Endothelial cell of hepatic sinusoid (primary cell): Measurements from ENCODE around the gene MED12L.

ENCODE experiments used
- in situ Hi-C: cut with HindIII; loops from 2 replicates; pipeline ENCODE4 v1.10.0; 2017; ENCODE audit warnings: low sequenced_read_pairs

MED12L gene

DNA sequence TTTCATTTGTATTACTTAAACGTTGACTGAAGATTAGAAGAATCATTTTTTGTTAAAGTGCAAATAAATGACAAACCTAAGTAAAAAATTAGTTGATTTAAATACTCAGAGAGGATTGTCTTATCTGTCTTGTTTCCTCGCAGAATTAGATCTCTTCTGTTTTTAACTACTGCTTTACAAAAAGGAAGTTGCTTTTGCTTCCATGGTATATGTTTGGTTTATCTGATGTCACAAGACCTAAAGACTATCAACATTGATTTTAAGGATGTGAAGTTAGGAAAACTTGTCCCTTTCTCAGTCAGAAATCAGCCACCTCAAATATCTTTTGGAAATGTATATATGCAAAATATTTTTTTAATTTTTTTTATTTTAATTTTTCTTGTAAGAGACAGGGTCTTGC lies 88.9 kb downstream of the MED12L start:
- in situ Hi-C loops = no loop called here

DNA sequence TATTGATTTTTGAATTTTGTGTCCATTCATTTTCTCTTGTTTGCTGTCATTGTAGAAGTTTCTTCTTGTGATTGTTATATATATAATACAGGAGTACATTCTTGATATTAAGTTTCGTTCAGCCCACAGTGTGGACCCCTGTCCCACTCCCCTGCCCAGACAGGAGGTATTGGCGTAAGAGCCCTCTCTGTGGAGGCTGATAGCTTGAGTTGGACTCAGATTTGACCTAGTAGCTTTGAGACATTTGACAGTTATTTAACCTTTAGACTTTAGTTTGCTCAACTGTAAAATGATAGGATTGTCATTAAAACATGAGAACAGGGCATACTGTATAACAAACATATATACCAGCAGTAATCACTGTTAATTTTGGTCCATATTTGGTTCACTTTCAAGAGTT lies 90.5 kb downstream of the MED12L start:
- in situ Hi-C loops = no loop called here

DNA sequence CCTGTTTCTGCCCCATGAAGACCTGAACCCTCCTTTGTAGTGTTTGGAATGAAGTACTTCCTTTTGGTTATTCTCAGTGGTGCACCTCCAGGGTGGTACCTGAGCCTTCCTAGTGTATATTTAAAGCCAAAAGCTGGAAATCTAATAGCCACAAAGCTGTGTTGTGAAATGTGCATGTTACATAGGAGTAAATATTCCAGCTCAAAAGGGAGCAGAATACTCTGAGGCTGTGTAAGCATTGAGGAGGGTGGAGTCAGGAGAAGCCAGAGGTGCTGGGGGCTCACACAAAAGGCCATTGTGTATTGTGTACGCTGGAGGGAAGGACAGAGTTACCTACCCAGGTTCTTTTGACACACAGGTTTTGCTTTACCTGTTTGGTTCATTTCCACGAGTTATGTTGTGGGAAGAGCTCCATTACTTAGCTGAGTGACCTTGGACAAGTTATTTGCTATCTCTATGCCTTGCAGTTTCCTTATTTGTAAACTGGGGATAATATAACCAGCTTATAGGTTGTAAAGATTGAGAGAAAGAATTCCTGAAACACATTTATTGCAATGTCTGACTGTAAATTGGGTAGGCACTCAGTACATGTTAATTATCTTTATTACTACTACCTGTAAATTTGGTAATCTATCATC lies 92.9 kb downstream of the MED12L start:
- in situ Hi-C loops = no loop called here

DNA sequence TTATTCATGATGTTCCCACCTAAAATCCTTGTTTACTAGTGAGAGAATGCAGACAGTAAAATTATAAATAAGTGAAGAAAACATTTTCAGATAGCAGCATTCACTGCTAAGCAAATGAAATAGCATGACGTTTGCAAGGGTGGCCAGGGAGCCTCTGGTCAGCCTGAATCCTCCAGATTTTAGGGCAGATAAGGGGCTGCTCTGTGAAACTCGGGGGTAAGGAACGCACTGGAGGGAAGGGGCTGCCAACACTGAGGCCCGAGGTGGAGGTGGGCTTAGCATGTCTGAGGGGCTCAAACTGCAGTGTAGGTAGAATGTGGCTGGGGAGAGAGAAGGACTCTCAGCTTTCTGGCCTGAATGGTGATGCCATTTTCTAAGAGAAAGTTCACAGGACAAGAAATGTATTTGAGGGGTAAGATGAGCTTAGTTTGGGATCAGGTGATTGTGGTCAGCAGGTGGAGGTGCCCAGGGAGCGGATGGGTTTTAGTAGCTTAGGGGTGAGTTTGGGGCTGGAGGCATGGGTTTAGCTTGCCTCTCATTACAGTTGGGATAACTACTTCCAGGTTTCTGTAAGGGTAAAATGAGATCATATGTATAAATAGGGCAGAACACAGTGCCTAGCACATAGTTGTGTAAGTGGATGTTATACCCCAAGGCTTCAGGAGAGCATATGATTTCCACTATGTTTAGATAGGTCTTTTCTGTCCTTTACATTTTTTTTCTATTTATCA lies 97.0 kb downstream of the MED12L start:
- in situ Hi-C loops = no loop called here

DNA sequence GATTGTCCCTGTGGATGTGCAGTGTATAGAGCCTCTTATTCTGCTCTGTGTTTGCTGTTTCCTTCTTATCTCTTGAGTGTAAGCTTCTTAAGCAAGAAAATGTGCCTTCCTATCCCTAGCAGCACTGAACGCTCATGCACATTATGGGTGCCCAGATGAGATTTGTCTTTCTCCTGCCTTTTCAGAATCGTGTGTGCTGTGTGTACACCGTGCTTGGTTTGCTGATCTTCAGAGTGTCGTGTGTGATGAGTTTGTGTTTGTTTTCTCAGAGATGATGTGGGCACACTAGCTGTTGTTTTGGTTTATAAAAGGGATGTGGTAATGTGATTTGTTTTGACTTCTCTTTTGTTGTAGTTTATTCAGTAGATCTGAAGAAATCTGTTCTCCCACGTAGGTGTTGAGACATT lies 97.8 kb downstream of the MED12L start:
- in situ Hi-C loops = no loop called here

DNA sequence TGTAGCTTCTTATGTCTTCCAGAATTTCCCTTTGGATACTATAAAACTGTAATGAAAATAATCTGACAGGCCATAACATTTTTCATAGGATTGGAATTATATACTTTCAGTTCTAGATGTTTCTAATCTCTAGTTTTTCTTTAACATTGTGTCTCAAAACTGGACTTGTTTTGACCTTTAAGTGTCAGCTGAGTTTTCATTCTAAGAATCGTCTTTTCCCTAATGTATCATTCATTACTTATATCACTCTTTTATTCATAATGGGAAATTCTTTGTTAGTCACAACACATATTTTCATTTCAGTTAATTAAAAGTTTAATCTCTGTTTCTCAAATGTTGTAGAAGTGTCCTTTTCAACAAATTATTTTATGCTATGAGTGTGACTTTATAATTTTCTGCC lies 105.6 kb downstream of the MED12L start:
- in situ Hi-C loops = no loop called here

DNA sequence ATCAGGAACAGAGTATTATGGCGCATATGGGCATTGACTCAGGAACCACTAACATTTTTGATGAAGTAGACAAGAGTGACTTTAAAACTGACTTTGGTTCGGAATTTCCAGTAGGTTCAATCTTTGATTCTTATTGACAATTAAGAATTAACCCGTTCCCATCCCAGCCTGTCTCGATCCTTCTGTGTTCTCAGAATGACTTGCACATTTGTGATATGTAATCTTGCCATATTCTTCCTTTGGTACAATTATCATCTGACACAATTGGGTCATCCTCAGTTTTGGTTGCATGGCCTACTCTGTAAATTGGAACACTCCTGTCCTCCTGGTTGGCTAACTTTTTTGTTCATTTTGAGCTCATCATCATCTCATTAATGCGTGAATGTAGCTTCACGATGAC lies 107.1 kb downstream of the MED12L start:
- in situ Hi-C loops = no loop called here

DNA sequence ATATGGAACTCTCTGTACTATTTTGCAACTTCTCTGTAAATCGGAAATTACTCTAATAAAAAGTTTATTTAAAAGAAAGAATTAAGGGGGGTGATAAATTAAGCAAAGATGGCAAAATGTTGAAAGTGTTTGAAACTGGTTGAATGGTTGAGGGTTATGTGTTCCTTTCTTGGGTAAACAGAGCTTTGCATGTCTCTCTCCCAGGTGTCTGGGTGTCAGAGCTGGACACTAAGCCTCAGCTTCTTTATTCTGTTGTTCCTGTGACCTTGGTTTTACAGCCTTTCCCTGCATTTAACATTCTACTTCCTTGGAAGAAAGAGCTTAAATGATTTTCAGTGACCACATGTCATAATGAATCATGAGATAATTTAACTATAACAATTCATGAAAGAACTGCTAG lies 110.4 kb downstream of the MED12L start:
- in situ Hi-C loops = no loop called here

DNA sequence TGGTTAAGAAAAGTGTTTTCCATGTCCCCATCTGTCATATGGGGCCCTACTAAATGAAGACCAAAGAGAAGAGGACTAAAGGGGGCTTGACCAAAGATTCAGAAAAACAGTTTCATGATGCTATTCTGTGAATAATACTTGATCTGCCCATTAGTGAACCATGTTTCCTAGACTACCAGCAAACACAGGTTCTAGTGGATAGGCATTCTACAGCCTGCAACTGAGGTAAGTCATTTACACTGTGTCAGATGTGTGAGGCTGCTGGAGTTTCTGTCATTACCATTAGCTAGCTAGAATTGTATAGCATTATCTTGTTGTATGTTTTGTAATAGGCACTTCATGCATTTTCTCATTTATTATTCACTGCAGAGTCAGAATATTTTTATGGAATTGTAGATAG lies 111.0 kb downstream of the MED12L start:
- in situ Hi-C loops = no loop called here

DNA sequence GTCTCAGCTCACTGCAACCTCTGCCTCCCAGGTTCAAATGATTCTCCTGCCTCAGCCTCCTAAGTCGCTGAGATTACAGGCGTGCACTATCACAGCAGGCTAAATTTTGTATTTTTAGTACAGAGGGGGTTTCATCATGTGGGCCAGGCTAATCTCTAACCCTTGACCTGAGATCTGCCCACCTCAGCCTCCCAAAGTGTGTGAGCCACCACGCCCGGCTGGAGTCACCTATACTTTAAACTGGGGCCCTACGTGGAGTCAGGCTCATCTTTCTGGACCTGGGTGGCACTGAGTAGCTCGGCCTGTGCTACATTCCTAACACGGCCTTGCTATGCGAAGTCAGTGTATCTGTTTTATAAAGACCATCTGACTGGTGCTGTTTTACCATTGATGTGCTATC lies 111.8 kb downstream of the MED12L start:
- in situ Hi-C loops = no loop called here

DNA sequence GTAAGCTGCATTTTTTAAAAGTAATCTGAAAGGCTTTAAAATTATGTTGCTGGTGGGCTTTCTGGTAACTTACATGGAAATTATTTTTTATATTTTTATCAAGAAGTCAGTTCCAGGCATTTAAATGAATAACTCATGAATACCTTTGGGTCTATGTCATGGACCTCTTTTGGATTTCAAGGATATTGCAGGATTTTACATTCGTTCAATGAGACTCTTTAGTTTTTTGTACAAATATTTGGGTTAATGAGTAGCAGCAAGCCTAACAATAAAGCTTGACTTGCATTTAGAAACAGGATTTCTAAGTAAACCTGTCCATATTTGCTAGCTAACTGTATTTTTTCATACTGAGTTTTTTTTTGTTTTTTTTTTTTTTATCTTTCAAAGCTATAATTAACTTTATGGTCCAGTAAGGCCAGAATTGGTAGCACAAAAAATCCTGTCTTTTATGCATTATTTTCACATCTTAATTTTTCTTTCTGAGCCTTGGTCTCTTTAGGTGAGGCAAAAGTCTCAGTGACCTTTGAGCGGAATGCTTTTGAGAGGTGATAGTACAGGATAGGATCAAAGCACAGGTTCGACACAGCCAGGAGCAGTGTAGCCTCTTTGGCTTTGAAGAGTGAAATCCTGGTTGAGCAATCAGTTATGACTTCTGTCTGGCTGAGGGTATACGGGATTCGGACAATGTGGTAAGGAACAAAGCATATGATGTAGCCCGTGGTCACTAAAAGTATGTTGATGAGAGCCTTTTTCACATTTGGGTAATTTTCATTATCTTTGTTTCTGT lies 112.7 kb downstream of the MED12L start:
- in situ Hi-C loops = no loop called here

DNA sequence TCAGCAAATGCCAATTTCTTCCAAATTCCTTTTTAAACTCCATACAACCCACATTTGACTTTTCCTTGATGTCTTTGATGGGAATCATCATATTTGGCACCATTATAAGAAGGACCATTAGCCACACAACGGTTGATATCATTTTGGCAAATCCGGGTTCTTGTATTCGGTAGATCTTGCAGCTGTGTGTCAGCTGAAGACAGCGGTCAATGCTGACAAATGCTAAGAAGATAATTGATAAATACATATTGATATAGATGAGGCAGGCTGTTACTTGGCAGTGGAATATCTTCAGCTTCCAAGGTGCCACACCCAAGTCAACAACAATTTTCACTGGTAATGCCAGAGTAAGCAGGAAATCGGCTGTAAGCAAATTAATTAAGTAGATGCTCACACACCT lies 113.4 kb downstream of the MED12L start:
- in situ Hi-C loops = no loop called here

DNA sequence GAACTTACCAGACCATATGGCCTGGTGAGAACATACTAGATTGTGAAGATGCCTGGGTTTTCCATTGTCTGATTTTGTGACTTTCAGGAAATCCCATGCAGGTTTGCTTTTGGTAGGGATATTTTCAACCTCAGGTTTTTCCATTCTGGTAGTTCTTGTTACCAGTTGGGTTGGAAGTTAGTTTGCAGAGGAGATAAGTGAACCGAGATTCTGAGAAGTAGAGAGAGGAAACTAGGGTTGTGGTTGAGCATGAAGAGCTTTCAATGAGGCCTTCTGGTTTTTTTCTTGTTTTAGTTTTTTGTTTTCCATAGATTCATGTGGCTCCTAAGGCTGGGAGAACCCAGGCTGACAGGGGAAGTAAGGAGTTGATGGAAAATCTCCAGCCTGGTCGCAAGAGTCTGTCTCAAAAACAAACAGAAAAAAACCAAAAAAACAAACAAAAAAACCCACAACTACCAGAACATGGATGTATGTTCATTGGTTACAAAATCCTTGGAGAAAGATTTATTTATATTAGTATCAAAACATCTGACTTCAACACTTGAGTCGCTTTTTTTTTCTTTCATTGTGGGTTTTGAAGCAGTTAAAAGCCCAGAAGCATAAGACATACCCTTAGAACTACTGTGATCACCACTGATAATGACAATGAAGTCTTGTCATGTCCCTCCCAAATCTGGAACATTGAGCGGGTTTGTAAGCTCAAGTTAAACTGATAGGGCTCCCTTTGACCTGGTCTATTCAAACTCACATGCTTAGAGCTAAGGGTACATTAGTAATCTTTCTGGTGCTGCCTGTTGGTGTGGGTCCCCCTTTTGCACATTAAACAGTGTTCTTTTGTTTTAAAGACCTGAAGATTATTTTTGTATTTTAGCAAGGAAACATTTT lies 114.3 kb downstream of the MED12L start:
- in situ Hi-C loops = no loop called here

DNA sequence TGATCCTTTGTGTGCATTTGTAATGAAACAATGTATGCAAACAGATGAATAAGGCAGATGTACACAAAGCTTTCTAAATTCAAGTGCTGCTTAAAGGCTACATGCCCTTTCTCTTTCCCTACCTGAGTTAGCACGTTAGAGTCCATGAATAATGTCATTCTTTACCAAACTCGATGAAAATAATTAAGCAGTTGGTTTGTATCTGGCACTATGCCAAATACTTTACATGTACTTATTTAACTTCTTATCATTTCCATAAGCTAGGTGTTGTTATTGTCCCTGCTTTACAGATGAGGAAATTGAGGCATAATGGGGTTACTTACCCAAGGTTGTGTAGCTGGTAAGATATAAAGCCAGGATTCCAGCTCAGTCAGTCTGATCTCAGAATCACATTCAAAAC lies 115.1 kb downstream of the MED12L start:
- in situ Hi-C loops = no loop called here

DNA sequence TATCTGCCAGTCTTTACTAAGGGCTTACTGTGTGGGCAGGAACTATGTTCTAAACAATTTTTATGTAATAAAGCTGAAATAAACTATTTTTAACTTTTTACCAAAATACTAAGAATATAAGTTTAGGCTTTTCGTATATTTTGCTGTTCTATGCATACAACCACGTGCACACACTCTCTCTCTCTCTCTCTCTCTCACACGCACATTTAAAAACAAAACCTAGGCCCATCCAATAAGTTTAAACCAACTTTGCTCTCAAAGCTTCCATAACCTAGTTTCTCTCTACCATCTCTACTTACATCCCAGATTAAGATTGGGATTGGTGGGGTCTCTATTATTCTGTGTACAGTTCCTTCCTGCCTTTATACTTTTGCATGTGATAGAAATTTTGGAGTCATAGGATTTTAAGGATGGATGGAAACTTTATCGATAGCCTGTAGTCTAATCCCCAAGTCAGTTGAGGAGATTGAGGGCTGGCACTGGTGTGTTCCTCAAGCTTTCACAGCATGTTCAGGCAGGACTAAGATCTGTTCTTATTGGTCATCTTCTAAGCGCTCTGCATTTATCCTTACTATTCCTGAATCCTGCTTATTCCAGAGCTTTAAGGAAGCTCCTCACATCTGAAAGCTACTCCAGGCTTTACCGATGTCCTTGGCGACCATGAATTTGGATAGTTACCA lies 115.7 kb downstream of the MED12L start:
- in situ Hi-C loops = no loop called here

DNA sequence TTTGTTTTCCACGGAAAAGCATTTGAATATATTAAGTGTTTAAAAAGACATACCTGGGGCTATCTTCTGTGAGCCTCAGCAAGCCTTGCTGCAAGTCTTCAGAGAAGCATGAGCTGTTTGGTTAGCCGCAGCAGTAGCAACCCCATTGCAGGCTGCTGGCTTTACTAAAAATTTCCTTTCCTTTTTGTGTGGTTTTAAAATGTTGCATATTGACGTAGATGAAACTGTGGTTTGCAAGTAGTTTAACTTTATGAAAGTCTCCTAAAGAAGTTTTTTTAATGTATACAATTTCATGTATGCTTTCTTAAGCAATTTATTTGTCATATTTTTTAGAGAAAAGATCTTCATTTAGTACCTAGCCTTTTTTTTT lies 117.6 kb downstream of the MED12L start, which contains the start of gene GPR171:
Gene GPR171 (minus strand): TSS at position 166 of the 370 bp plus-strand sequence. CDS start 3,830 bp downstream, outside the sequence.
- in situ Hi-C loops = no loop called here

DNA sequence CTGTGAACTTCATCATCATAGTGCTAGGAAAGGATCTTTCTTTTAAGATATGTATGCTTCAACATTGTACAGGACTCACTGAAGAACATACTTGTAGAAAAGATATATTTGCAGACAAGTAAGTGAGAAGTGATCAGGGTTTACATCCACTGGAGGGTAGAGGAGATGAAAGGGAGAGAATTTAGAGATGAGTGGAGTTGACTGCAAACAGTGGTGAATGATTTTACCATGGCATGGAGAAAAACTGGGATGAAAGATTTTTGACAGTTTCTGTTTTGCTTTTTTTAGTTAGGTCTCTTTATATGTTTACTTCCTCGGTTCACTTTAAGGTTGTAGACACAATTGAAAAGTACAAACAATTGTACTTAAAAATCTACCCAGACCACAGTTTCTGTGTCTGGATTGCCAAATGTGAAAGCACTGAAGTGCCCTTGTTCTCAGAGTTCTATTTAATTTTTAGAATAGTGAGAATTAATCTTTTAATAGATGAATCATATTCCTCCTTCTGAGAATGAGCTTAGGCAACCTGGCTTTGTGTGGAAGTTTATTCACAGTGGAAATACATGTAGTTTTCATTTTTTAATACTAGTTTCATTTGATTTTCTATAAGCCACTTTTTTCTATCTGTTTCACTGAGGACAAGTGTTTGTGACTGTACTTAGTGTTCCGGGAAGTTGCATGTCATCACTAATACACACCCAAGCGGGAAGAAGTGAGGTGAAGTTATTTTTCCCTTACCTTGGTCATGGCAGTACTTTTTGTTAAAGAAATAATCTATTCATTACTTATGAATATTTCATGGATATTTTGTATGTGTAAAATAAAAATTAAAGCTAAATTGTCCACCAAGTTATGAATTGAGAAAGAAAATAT lies 119.3 kb downstream of the MED12L start:
- in situ Hi-C loops = no loop called here

DNA sequence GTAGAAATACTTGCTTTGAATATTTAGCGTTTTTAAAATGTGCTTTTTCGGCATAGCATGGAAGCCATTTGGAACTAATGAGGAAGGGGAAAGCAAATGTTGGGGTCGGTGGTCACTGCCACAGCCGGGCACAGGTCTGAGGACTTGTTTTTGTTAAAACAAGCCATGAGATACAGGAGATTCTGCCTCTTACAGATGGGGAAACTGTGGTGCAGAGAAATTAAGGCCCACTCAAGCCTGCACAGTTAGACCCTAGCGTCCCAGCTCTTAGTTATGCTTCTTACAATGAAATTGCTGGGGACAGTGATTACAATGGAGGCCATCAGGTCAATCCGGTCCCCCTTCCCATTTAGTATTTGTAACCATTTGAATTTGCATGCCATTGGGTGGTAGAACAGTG lies 120.0 kb downstream of the MED12L start:
- in situ Hi-C loops = no loop called here

DNA sequence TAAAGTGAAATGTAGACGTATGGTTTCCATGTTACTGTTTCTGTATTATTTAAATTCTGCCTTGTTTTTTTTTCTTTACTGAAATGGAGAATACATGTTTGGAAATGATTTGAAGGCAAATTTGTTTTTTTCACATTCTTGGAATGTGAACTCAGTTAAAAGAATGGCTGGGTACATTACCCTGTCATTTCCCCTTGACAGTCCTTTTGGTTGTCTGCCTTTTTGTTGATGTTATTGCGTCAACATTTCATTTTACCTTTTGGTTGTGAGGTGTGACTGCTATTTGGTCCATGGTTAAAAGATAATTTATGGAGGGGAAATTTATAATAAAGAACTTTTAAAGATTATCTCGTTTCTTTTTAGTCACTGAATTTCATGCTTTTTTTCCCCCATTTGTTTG lies 120.7 kb downstream of the MED12L start:
- in situ Hi-C loops = no loop called here
